DMS153 treated with DMSO at 0.1 percent for 48 hours (cell line): ENCODE data around the gene PLA1A.

ENCODE experiments used
- DNase-seq: peaks from one replicate; lab custom pipeline; 2025; ENCODE audit not compliant: unreplicated experiment; lab: John Stamatoyannopoulos, UW

PLA1A gene

DNA sequence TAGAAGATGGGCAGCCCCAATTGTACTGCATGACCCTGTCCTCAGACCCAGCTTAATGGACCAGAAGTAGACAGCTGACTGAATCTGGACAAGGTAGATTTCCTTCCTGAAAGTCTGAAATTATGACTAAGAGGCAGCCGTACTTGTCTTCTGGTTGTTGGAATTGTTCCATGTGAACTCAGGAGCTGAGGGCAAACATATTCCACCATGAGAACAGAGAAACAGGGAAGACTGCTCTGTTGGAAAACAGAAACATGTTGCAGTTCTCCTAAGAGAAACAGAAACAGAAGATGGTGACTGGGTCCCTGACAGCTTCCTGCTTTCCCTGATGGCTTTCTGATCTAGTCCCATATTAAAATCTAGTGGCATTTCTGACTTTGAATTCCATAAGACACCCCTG lies 38.6 kb downstream of the PLA1A start:
- no peak for DNase-seq

DNA sequence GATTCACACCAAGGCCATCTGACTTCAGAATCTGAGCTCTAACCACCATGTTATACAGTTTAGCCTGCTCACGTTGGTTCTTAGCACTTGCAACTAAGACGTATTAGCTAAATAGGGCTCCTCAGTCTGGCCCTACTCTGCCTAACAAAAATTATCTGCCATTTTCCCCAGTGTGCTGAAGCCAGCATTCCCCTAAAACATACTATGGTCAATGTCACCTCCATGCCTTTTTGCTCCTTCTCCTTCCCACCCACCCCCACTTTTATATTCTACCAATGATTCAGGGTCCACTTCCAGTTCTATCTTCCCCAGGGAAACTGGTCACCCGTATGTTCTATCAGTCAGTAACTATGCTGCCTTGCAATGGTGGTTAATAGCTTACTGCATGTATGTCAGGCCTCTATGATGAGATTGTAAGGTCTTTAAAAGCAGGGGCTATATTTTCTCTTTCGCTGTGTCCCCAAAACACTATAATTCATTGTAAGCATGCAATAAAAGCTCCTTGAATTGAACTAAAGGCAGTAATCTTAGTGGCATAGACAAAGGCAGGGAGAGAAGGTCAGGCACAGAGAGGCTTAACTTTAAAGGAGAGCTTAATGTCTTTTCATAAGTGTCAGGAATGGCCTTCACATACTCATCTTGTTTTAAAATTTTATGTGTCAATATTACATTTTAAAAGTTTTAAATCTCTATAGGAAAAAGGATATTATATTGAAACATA lies 39.4 kb downstream of the PLA1A start:
- DNase-seq, result no peak

DNA sequence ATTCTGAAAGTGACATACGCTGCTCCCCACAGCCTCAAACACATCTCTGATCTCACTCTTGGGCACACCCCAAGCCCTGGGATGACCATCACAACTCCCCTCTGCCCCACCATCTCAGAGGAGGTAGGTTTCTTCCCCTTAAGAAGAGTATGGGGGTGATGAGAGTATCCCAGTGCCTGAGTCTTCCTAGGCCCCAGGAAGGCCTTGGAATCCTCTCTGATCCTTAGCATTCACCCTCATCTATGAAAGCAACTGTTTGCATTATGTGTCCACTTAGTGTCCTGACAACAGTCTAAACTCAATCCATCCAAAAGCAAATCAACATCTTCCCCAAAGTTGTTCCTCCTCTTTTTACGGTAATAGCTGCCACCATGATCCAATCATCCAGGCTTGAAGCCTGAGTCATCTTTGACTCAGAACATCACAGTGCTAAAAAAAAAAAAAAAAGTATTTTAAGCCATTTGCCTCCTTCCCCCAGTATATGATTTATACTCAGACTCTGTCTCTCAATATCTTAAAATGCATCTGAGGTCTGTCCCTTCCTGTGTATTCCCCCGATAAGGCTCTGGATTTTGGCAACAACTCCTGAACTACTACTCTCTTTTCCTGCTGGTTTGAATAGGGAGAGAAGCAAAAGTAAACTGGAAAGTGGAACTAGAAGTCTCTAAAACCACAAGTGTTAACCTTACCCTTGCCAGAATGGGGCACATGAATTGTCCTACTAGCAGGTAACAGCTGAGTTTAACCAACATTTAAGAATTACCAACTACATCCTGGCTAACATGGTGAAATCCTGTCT lies 40.2 kb downstream of the PLA1A start:
- DNase-seq, result no peak

DNA sequence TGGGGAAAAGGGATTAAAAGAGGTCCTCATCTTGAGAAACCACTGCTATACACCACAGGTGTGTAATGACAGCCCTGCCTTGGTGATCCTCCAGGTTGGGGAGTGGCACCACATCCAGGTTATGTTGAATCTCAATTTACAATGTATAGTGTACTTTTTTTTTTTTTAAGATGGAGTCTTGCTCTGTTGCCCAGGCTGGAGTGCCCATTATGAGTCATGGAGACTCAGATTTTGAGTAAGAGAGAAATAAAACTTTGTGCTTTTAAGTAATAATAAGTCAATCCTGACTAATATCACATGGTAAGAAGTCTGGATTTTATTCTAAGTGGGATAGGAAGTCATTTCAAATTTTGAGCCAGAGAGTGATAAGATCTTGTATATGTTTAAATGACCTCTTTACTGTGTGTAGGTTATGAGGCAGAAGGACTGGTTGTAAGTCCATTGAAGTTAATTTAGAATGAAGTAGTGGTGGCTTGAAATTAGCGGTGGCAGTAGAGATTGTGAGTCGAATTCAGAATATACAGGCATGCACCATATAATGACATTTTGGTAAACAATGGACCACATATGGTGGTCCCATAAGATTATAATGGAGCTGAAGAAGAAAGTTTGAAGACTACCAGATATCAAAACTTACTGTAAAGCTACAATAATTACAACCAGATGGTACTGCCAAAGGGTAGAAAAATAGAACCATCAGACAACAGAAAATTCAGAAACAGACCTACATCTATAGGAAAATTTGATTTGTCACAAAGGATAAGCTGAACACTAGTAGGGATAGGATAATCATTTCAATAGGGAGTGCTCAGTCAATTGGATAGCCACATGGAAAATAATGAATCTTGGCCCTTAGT lies 42.0 kb downstream of the PLA1A start:
- DNase-seq, result no peak

DNA sequence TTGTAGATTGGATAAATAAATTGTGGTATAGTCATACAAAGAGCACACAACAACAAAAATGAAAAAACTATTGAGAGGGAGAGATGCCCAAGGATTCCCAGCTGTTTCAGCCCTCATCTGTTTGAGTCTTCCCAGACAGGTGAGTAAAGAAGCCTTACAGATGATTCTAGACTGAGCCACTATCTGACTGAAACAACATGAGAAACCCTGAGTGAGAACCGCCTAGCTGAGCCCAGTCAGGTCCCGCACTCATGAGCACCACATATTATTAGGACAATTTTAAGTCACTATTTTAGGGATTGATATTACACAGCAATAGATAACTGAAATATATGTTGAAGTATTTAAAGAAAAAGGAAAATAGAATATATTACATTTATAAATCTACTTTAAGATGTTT lies 43.7 kb downstream of the PLA1A start:
- DNase-seq, result no peak

DNA sequence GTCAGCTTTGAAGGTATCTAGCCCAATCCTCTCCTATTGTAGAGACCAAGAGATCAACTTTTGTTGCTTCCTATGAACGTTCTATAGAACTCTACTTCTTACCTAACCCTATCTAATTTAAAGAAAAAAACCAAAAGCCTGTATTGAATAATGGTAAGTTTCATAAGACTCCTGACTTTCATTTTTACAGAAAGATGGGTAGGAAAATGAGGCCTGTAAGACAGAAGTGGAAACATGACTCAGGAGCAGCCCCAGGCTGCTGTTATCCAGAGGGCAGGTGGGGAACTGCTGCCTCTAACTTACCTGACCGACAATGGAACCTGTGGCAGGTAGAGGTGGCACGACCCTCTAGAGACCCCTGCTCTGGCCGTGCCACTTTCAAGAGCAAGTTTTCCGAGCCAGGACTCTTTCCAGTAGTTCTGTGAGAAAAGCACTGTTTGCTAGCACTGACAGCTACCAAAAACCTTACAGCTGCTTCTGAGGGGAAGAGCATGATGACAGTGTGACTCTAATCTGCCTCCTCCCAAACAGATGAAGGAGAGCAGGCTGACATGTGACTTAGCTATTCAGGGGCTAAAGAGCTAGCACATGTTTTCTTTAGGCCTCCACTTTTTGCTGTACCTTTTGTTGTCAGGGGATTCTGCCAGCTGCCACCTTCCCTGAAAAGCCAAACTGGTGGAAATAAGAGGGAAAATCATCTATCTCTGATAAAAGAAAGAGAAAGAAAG lies 45.2 kb downstream of the PLA1A start:
- no peak for DNase-seq

DNA sequence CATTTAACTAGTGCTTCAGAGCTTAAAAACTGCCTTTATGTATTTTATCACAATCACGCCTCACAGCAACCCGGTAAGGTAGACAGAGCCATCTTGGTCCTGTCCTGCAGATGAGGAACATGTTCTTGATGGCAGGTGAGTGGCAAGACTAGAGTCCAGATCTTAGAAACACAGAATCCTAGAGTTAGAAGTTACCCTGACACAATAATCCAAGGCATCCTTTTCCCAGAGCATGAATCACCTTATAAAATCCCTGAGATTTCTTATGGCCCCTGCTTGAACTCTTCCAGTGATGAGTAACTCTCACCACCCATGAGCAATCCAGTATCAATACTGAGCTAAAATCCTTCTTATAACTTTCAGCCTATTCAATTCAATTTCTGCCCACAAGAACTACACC lies 45.8 kb downstream of the PLA1A start:
- DNase-seq, result no peak

DNA sequence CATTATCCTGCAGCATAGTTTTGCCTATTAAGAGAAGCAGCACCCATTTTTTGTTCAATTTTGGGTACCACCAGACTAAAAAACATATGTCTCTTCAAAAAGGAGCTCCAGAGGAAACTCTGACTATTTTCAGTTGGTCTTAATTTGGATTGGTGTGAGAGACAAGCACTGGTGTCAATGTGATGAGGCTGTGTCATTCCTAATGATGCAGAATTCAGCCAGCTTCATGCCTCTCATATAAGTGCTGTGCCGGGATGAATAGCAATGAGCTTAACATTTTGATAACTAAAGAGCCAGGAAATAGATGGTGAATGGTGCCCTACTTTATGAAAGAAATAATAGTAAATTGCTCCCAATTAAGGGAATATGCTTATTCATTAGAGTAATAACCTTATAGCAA lies 46.8 kb downstream of the PLA1A start:
- no peak for DNase-seq

DNA sequence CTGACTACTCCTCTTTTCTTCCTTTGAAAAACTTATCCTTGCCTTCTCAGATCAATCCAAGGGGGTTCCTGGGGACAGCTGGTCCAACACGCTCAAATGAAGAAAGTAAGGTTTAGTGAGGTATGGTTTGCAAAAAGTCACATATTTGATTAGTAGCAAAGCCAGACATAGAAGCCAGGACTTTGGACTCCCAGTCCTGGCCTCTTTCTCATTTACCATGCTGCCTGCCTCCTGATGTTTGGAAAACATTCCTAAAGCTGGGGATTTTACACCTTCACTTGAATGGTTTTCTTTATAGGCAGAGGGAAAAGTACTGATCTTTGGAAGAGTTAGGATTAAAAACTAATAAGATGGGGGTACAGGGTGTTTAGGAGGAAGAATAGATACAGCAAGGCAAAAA lies 48.1 kb downstream of the PLA1A start:
- no peak for DNase-seq

DNA sequence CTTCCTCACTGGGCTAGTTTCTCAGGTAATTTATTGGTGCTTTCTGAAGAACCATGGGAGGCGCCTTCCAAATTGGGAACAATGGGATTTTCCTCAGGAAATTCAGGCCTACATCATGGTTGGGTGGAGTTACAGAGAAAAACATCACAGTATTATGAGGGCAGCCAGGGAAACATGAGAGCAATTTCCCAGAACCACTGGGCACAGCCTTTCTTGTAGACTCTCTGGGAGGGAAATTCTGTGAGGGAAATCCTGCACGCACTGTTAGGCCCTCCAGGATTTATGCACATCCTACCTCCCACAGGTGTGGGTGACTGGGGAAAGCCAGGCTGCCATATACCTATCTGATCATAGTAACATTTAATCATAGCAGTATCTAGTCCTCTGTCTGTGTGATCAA lies 49.5 kb downstream of the PLA1A start:
- DNase-seq, result no peak

DNA sequence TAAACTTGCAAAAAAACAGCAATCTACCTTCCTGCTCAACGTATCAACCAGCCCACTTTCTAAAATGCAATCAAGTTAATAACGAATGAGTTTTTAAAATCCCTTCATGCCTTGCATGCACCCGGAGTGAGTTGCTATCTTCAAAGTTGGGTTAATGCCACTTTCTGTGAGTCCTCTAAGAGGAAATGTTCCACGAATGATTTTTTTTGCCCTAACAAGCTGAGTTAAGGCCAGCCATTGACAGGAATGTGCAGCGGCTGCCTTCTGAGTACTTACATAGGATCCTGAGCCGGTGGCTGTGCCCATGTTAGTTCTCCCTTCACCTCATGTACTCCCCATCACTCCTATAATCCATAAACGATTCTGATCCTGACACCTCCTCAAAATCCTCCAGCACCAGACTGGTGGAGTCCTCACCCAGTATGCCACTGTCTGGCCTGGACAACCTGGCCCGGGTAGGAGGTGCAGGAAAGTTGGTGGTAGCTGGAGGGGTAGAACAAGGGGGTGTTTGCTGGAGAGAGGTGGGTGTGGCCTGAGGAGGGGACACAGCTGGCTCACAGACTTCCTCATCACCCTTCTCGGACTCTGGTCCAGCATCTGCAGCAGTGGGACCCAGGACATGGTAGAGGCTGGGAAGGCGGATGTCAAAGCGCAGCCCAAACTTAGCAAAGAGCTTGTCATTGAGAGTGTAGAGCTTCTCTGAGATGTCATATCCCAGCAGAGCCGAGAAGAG lies 50.3 kb downstream of the PLA1A start:
- no peak for DNase-seq

DNA sequence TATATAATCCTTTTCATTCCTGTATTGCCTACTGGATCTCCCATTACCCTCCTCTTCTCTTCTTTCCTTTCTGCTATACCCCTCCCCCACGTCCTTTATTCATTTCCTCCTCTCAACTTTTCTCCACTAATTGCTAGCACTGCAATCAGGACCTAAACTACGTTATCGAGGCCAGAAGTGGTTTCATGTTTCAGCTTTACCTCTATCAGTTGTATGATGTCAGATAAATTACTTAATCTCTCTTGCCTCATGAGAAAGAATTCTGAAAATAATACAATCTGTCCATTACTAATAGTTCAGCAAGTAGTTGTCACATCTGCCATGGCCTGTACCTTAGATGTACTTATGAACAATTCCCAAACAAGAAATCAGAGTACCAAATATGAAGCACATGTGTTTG lies 52.1 kb downstream of the PLA1A start:
- no peak for DNase-seq

DNA sequence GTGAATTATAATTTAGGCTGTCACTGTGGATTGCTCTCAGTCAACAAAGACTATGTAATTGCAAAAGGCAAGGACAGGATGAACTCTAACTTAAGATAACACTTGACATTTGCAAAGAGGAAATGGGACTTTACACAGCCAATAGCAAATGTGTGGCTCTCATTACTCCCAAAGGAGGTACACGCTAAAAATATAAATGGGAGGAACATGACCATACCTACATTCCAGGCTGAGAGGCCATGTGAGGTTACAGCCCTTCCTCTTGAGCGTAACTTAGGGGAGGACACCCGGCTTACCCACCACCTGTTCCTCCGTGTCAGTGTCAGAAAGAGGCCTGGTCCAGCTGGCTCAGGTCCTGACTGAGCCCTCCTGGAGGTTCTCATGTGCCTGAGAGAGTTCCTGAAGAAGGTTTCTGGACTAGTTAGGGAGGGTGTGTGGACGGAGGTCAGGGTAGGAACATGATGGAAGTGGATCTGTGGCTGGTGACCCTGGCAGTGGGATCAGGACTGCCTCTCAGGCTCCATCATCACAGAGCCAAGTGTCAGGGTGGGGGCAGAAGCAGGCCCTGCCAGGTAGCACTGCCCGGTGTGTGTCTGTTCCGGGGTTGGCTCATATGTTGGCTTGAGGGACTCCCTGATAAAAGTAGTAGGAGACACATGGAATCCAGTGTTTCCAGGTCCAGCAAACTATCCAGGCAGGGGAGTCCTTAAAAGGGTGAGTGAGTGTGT lies 54.8 kb downstream of the PLA1A start:
- DNase-seq, result no peak

DNA sequence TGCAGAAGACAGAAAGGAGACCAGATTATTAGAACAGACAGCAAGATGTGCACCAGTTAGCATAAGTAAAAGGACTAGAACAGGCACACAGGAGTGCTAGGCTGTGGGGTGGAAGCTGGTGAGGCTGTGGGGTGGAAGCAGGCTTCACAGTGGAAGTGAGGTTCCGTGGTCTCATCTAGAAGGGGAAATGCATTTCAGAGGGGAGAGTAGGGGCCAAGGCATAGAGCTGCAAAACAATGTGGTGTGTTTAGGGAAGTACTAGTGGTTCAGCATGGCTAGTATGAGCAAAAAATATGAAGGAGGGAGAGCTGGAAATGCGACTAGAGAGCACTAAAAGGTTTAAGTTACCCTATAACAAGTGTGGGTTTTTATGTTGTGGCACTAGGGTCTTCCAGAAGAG lies 56.2 kb downstream of the PLA1A start:
- DNase-seq, result no peak

DNA sequence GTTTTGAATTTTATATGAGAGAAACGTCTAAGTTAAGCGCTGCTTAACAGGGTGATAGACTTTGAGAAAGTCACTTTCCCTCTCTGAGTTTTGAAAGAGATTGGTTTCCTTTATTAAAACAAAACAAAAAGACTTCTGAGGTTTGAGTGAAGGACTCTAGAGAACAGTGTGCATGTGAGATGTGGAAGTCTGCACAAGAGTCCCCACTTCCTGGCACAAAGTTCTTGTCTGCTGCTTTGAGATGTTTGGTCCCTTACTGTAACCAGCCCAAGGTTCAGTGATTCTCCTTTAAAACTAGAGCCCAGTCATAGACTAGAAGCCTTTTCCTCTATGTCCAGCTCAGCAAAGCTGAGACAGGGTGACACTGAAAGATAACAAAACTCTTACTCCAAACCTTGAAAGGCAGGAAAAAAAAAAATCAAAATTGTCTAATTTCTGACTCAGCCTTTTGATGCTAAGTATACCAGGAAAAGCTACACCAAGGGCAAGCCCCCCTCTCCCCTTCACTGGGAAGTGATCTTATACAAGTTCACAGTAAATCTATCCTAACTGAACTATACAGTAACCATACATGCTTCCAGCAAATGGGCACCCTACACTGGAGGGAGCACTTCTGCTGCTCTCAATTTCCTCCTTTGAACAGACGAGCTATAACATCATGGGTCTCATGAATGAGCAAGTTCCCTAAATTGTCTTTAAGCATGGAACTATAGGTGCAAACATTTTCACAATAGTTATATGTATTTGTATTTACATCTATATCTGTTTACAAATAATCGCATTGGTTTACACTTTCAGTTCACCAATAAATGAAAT lies 60.4 kb downstream of the PLA1A start:
- DNase-seq, result no peak

DNA sequence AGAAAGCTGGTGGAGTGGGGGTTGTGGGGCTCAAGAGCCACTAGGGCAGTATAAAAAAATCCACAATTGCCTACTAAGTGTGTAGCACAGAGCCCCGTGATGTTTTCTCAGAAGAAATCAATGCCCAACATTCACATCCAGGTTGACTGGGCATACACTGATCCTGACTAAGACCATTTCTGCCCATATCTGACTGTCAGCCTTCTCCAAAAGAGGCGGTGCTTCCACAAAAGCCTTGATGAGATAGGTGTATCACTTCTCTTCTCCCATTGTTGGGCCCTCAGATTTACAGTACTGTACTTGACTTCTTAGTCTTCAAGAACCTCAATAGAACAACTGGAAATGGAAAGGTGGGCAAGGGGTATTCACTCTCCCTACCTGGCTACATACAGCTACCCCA lies 61.3 kb downstream of the PLA1A start:
- no peak for DNase-seq

DNA sequence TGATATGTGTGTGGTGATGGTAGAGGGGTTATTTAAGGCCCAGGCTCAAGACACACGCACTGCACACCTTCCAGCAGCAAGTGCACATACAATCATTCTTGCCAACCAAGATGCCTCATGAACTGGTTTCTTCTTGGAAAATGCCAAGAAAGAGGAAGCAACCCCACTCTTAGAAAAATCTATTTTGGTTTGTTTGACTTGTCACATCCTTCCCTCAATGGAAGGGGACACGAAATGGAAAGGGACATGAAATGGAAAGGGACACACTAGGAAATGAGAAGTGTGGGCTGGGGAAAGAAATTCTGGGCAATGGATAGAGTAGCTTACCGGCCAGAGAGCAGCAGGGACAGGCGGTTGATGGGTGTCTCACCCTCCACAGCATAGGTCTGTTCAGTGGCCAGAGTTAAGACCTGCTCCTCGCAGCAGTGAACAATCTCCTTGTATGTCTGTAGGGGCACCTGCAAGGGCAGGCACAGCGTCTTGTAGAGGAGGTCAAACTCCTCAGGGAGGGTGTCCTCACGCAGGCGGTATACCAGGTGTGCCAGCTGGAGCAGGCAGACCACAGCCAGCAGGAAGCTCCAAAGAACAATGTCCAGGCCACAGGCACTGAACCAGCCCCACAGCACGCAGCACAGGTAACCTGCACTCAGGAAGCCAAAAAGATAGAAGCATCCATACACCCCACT lies 62.1 kb downstream of the PLA1A start:
- no peak for DNase-seq
